Stomach (tissue), 9 donors: ENCODE data around the gene CXCR5. TPM values are rescaled to one million over a fixed set of nuclear protein-coding genes. Genes with fewer than 3 reads are reported as not detected.

Source experiments
- DNase-seq, 2 donors: peaks; one replicate each; pipeline versions ENCODE4 v3.0.0 to v3.0.0-alpha.2; 2013 to 2019
- H3K27ac ChIP-seq, 5 donors: fragments of 200-600 bp in 4 of 5; sonication (generic) in 4 of 5; one replicate each; pipeline ENCODE4 v1.5.1; 2013 to 2019; ENCODE audit warnings: mild to moderate bottlenecking in 1 of 5, moderate library complexity in 1 of 5
- H3K27me3 ChIP-seq, 3 donors: fragments of 200-600 bp; sonication (generic); one replicate each; pipeline ENCODE4 v1.5.1; 2017 to 2019; ENCODE audit warnings: mixed run types in 1 of 3
- H3K36me3 ChIP-seq, 4 donors: fragments of 200-600 bp; sonication (generic); 1 replicate in 3 of 4; 2 replicates in 1 of 4; pipeline ENCODE4 v1.5.1; 2016 to 2019
- H3K4me1 ChIP-seq, 4 donors: fragments of 200-600 bp; sonication (generic); one replicate each; pipeline ENCODE4 v1.5.1; 2016 to 2019
- H3K4me3 ChIP-seq, 4 donors: fragments of 200-600 bp; sonication (generic) in 3 of 4; one replicate each; pipeline ENCODE4 v1.5.1; 2016 to 2019; ENCODE audit warnings: mild to moderate bottlenecking in 1 of 4
- H3K9me3 ChIP-seq, 4 donors: fragments of 200-600 bp; sonication (generic); one replicate each; pipeline ENCODE4 v1.5.1; 2016 to 2019
- CTCF ChIP-seq, 7 experiments: fragments of 450-650 bp in 4 of 7; fragments of 200-600 bp in 3 of 7; sonication (generic) in 3 of 7; IDR thresholded peaks; one replicate each; pipeline ENCODE4 v1.5.1; 2016 to 2019; ENCODE audit warnings: antibody characterized with exemption in 7 of 7, control low read depth in 2 of 7, mild to moderate bottlenecking in 1 of 7
- EP300 ChIP-seq: sonication (generic); formaldehyde crosslinking; IDR thresholded peaks from one replicate; pipeline ENCODE4 v1.6.1; 2017; ENCODE audit warnings: antibody characterized with exemption
- POLR2A ChIP-seq, 4 donors: fragments of 450-650 bp; IDR thresholded peaks; one replicate each; pipeline ENCODE4 v1.6.1; 2016; ENCODE audit warnings: antibody characterized with exemption in 4 of 4, control low read depth in 2 of 4, mild to moderate bottlenecking in 1 of 4, moderate library complexity in 1 of 4
- POLR2AphosphoS5 ChIP-seq, 3 donors: sonication (generic); formaldehyde crosslinking; IDR thresholded peaks; one replicate each; pipeline ENCODE4 v1.6.1; 2016; ENCODE audit warnings: antibody characterized with exemption in 3 of 3
- WGBS, 5 donors: extraction: QIAGEN DNeasy Blood & Tissue Kit in 3 of 5; methylation state at CpG; one replicate each; pipeline versions ENCODE4 v1.1.5 to v1.1.7; 2013 to 2018; 5-methylcytosine and 5-hydroxymethylcytosine counted together
- intact Hi-C: fragments of 100-400 bp; cut with DNase I; formaldehyde crosslinking; loops from one replicate; pipeline ENCODE4 v1.15.1; 2023; ENCODE audit warnings: low total_unique reads
- polyA plus RNA-seq, 3 donors: library from polyadenylated mRNA; stranded (reverse); fragments of 200-250 nt; gene quantifications; one replicate each; pipeline ENCODE4 v1.2.3, GENCODE V29; 2013
- total RNA-seq, 5 donors: library from RNA; depleted of rRNA; stranded (reverse); fragments of >200 nt; gene quantifications; one replicate each; pipeline versions ENCODE4 v1.1.0 to v1.2.3, GENCODE V29; 2014 to 2016
- donor health status: healthy with polysubstance abuse.
- donor health status: Bipolar disorder and iron deficiency.
- donor health status: healthy.

The CXCR5 gene
- total and polyA plus RNA-seq, 8 donors: 0.12 to 0.60 (median 0.15) TPM; not detected in 4

- WGBS, 5 donors: 14 to 24% (median 19%) methylated on average over 7 to 15 of the region's 15 CpGs
- peak overlapping the region; percentile 82 to 99 (median 97) for H3K27ac ChIP-seq
- peaks cover 98 to 100% (median 100%) of the 10 kb centered on the region in 4 donors for H3K4me1 ChIP-seq
- no peaks in the 10 kb centered on the region for H3K36me3 ChIP-seq
- TF ChIP-seq POLR2AphosphoS5 (IDR thresholded peaks at IDR 0.05) (no peak), EP300 (no peak), POLR2A (IDR thresholded peaks at IDR 0.05) (no peak), CTCF (IDR thresholded peaks at IDR 0.05) (no peak)
- peak overlapping the region; percentile 7 to 29 (median 15) for H3K4me3 ChIP-seq
- H3K9me3 ChIP-seq: no peaks in the 10 kb centered on the region
- intact Hi-C loops: no loop called here
- no peaks in the 10 kb centered on the region for H3K27me3 ChIP-seq
- peak in 1 of 2 donors; percentile 86 for DNase-seq
These were observed 30.7 kb downstream of the CXCR5 start for GRCh38 chr11:118914178-118914918.

- DNase-seq: peak in 1 of 2 donors; percentile 5
- no peak for TF ChIP-seq EP300
- TF ChIP-seq POLR2AphosphoS5 (IDR thresholded peaks at IDR 0.05): no peak
- no peak for TF ChIP-seq CTCF (IDR thresholded peaks at IDR 0.05)
- no peak for TF ChIP-seq POLR2A (IDR thresholded peaks at IDR 0.05)
- H3K4me1 ChIP-seq: peaks cover 98 to 100% (median 100%) of the 10 kb centered on the region in 4 donors
- WGBS, 5 donors: 57 to 78% (median 72%) methylated on average over 4 of the region's 4 CpGs
- H3K36me3 ChIP-seq: no peaks in the 10 kb centered on the region
- peak overlapping the region; percentile 82 to 99 (median 97) for H3K27ac ChIP-seq
- intact Hi-C loops: no loop called here
- no peaks in the 10 kb centered on the region for H3K9me3 ChIP-seq
- no peak overlapping the region for H3K4me3 ChIP-seq
- H3K27me3 ChIP-seq: no peaks in the 10 kb centered on the region
These were observed 31.3 kb downstream of the CXCR5 start for GRCh38 chr11:118914987-118915386.

- Histone ChIP-seq H3K27me3 (no peaks in the 10 kb centered on the region), H3K4me1 (peaks cover 98 to 100% (median 100%) of the 10 kb centered on the region in 4 donors), H3K4me3 (no peak overlapping the region), H3K27ac (peak overlapping the region; percentile 11 to 99 (median 97)), H3K9me3 (no peaks in the 10 kb centered on the region), H3K36me3 (no peaks in the 10 kb centered on the region)
- TF ChIP-seq POLR2A (IDR thresholded peaks at IDR 0.05): no peak
- no peak for TF ChIP-seq EP300
- no peak for TF ChIP-seq CTCF (IDR thresholded peaks at IDR 0.05)
- no peak for TF ChIP-seq POLR2AphosphoS5 (IDR thresholded peaks at IDR 0.05)
- no peak for DNase-seq
- WGBS, 5 donors: 71 to 94% (median 85%) methylated on average over 2 of the region's 2 CpGs
- intact Hi-C loops: no loop called here
These were observed 31.7 kb downstream of the CXCR5 start for GRCh38 chr11:118915396-118915795.

- DNase-seq: no peak
- no peak for TF ChIP-seq POLR2AphosphoS5 (IDR thresholded peaks at IDR 0.05)
- no peak for TF ChIP-seq POLR2A (IDR thresholded peaks at IDR 0.05)
- no peak for TF ChIP-seq EP300
- no peak for TF ChIP-seq CTCF (IDR thresholded peaks at IDR 0.05)
- peak overlapping the region; percentile 64 to 99 (median 97) for H3K27ac ChIP-seq
- H3K4me1 ChIP-seq: peaks cover 98 to 100% (median 100%) of the 10 kb centered on the region in 4 donors
- WGBS, 5 donors: 42 to 59% (median 48%) methylated on average over 8 to 10 of the region's 10 CpGs
- H3K36me3 ChIP-seq: no peaks in the 10 kb centered on the region
- intact Hi-C loops: no loop called here
- H3K9me3 ChIP-seq: no peaks in the 10 kb centered on the region
- no peaks in the 10 kb centered on the region for H3K27me3 ChIP-seq
- H3K4me3 ChIP-seq: peak overlapping the region in 2 of 4 donors; percentile 3 to 13
These were observed 32.5 kb downstream of the CXCR5 start for GRCh38 chr11:118915941-118916841.
